HepG2 (cell line): Measurements from ENCODE around the gene KRT17. TPM values are rescaled to one million over a fixed set of nuclear protein-coding genes. Genes with fewer than 3 reads are reported as not detected.

Source experiments
- CENPT ChIP-seq: sonication (generic); formaldehyde crosslinking; IDR thresholded peaks from 2 replicates; pipeline ENCODE4 v1.8.0; 2022; ENCODE audit warnings: low read depth, mild to moderate bottlenecking, moderate library complexity, missing genetic modification reagents
- FOXA3 ChIP-seq: IDR thresholded peaks from 2 replicates; pipeline ENCODE4 v1.6.1; 2016; ENCODE audit warnings: missing genetic modification reagents, missing compliant biosample characterization
- KDM3A ChIP-seq: IDR thresholded peaks from 2 replicates; pipeline ENCODE4 v1.6.1; 2018; ENCODE audit warnings: low read depth, missing compliant biosample characterization
- KDM4B ChIP-seq: sonication (generic); formaldehyde crosslinking; IDR thresholded peaks from 2 replicates; pipeline ENCODE4 v1.4.0; 2020; ENCODE audit warnings: missing genetic modification reagents
- KMT2B ChIP-seq: IDR thresholded peaks from 2 replicates; pipeline ENCODE4 v1.6.1; 2016; ENCODE audit warnings: missing genetic modification reagents, missing compliant biosample characterization
- MATR3 ChIP-seq: sonication (generic); formaldehyde crosslinking; IDR thresholded peaks from 2 replicates; pipeline ENCODE4 v1.4.0; 2020; ENCODE audit warnings: missing genetic modification reagents
- MED13 ChIP-seq: sonication (generic); formaldehyde crosslinking; IDR thresholded peaks from 2 replicates; pipeline ENCODE4 v1.5.0; 2020; ENCODE audit warnings: missing genetic modification reagents
- NFE2L2 ChIP-seq: fragments of 150-350 bp; IDR thresholded peaks from 2 replicates; pipeline ENCODE4 v1.6.1; 2014; ENCODE audit warnings: low read length
- NFKBIZ ChIP-seq: IDR thresholded peaks from 2 replicates; pipeline ENCODE4 v1.6.1; 2018; ENCODE audit warnings: missing genetic modification reagents, missing compliant biosample characterization
- RBAK ChIP-seq: sonication (generic); formaldehyde crosslinking; IDR thresholded peaks from 2 replicates; pipeline ENCODE4 v1.5.1; 2020; ENCODE audit warnings: mild to moderate bottlenecking, missing genetic modification reagents
- STAT5B ChIP-seq: sonication (generic); formaldehyde crosslinking; IDR thresholded peaks from 2 replicates; pipeline ENCODE4 v1.4.0; 2020; ENCODE audit warnings: missing genetic modification reagents
- ZFY ChIP-seq: sonication (generic); formaldehyde crosslinking; IDR thresholded peaks from 2 replicates; pipeline ENCODE4 v1.4.0; 2020; ENCODE audit warnings: missing genetic modification reagents
- ZKSCAN8 ChIP-seq: IDR thresholded peaks from 2 replicates; pipeline ENCODE4 v1.6.1; 2016; ENCODE audit warnings: borderline replicate concordance, missing genetic modification reagents, missing compliant biosample characterization
- ZNF138 ChIP-seq: sonication (generic); formaldehyde crosslinking; IDR thresholded peaks from 2 replicates; pipeline ENCODE4 v1.5.0; 2020; ENCODE audit warnings: mild to moderate bottlenecking, low read depth, missing genetic modification reagents
- ZNF205 ChIP-seq: IDR thresholded peaks from 2 replicates; pipeline ENCODE4 v1.6.1; 2018; ENCODE audit warnings: missing biosample characterization, missing genetic modification reagents
- ZNF207 ChIP-seq: fragments of 450-650 bp; IDR thresholded peaks from 2 replicates; pipeline ENCODE4 v1.6.1; 2016; ENCODE audit warnings: antibody characterized with exemption, borderline replicate concordance
- polyA plus RNA-seq, 8 experiments: library from polyadenylated mRNA; depleted of rRNA in 3 of 8; stranded (reverse) in 7 of 8; unstranded in 1 of 8; fragments of >200 nt; fragmentation: Illumina TruSeq in 4 of 8; extraction: Trizol in 4 of 8; gene quantifications; 2 replicates each; pipeline versions ENCODE4 v1.2.1 to v1.2.3, GENCODE V29; 2011 to 2016; ENCODE audit warnings: low read depth in 4 of 8, missing spikeins in 1 of 8, mixed read lengths in 1 of 8; ENCODE audit not compliant: insufficient read depth in 1 of 8
- total RNA-seq, 5 experiments: library from RNA; depleted of rRNA; stranded (reverse); fragments of >200 nt; fragmentation: Illumina TruSeq; extraction: Trizol; gene quantifications; 2 replicates each; pipeline ENCODE4 v1.2.3, GENCODE V29; 2016; ENCODE audit warnings: low read depth in 1 of 5
- TF ChIP-seq, protein P1 (sequence below), 2 experiments: fragments of 450-650 bp in 1 of 2; sonication (generic) in 1 of 2; formaldehyde crosslinking in 1 of 2; IDR thresholded peaks; 2 replicates each; pipeline versions ENCODE4 v1.6.1 to v1.8.0; 2016 to 2022; ENCODE audit warnings: antibody characterized with exemption in 1 of 2, mild to moderate bottlenecking in 1 of 2, missing genetic modification reagents in 1 of 2
- TF ChIP-seq, protein P2 (sequence below): sonication (generic); formaldehyde crosslinking; IDR thresholded peaks from 2 replicates; pipeline ENCODE4 v1.4.0; 2020; ENCODE audit warnings: low read depth, mild to moderate bottlenecking, missing genetic modification reagents
- TF ChIP-seq, protein P3 (sequence below): sonication (generic); formaldehyde crosslinking; IDR thresholded peaks from 2 replicates; pipeline ENCODE4 v1.5.0; 2020; ENCODE audit warnings: mild to moderate bottlenecking, missing genetic modification reagents, borderline replicate concordance

The KRT17 gene
- total and polyA plus RNA-seq, 2 of the 13 experiments (the other 11 are each of a cell fraction or from before 2014, with no cell fraction given) = 0.38 to 0.82 TPM

DNA sequence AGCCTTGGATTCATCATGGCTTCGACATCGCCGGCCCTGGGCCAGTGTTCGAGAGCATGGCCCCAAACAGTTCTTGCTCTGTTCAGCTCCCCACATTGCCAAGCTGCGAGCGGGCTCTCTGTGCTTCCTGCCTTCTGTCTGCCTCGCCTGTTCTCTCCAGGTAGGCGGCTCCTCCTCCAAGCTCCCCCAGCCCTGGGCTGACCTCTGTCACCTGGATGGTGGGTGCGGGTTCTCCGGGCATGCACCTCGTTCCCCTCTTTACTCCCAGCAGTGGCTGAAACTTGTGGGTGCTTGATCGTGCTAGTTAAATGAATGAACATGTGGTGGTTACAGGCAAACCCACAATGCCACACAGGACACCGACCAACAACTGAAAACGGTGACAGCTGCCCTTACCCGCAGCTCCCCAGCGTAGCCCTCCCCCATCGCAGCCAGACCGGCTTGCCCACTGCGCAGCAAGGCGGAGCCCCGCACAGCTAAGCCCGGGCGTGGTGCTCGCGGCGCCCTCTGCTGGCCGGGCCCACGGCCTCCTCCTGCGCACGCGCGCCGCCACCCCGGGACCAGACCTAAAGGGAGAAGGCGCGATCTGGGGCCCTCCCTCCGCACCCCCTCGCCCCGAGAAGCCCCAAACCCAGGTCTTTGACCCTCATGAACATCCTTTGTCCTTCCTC lies 41.3 kb upstream of the KRT17 start (continued):
- TF ChIP-seq, protein P1, sequence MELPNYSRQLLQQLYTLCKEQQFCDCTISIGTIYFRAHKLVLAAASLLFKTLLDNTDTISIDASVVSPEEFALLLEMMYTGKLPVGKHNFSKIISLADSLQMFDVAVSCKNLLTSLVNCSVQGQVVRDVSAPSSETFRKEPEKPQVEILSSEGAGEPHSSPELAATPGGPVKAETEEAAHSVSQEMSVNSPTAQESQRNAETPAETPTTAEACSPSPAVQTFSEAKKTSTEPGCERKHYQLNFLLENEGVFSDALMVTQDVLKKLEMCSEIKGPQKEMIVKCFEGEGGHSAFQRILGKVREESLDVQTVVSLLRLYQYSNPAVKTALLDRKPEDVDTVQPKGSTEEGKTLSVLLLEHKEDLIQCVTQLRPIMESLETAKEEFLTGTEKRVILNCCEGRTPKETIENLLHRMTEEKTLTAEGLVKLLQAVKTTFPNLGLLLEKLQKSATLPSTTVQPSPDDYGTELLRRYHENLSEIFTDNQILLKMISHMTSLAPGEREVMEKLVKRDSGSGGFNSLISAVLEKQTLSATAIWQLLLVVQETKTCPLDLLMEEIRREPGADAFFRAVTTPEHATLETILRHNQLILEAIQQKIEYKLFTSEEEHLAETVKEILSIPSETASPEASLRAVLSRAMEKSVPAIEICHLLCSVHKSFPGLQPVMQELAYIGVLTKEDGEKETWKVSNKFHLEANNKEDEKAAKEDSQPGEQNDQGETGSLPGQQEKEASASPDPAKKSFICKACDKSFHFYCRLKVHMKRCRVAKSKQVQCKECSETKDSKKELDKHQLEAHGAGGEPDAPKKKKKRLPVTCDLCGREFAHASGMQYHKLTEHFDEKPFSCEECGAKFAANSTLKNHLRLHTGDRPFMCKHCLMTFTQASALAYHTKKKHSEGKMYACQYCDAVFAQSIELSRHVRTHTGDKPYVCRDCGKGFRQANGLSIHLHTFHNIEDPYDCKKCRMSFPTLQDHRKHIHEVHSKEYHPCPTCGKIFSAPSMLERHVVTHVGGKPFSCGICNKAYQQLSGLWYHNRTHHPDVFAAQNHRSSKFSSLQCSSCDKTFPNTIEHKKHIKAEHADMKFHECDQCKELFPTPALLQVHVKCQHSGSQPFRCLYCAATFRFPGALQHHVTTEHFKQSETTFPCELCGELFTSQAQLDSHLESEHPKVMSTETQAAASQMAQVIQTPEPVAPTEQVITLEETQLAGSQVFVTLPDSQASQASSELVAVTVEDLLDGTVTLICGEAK (IDR thresholded peaks at IDR 0.05) = no peak
- TF ChIP-seq, protein P1 (CRISPR knock-in tag; IDR thresholded peaks at IDR 0.05) = peak; percentile 45; the same call in 1 of the 2 replicates
- TF ChIP-seq MATR3 (CRISPR knock-in tag) (no peak; the same call in 1 of the 2 replicates), NFE2L2 (no peak), ZKSCAN8 (peak; percentile 75; the same call in 1 of the 2 replicates), ZNF207 (no peak), KDM4B (CRISPR knock-in tag) (no peak), CENPT (no peak), MED13 (no peak), ZNF138 (CRISPR knock-in tag) (no peak), KMT2B (peak; percentile 48; the same call in 1 of the 2 replicates), STAT5B (CRISPR knock-in tag) (no peak), NFKBIZ (CRISPR knock-in tag) (peak; percentile 54), RBAK (CRISPR knock-in tag) (no peak), KDM3A (peak; percentile 82), ZNF205 (peak; percentile 80; the same call in 1 of the 2 replicates), FOXA3 (CRISPR knock-in tag) (no peak), ZFY (CRISPR knock-in tag) (peak; percentile 51)
- TF ChIP-seq, protein P2, sequence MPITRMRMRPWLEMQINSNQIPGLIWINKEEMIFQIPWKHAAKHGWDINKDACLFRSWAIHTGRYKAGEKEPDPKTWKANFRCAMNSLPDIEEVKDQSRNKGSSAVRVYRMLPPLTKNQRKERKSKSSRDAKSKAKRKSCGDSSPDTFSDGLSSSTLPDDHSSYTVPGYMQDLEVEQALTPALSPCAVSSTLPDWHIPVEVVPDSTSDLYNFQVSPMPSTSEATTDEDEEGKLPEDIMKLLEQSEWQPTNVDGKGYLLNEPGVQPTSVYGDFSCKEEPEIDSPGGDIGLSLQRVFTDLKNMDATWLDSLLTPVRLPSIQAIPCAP (CRISPR knock-in tag) = 0 out of 2 replicates have a peak, but pooled peaks have one; percentile 6
- TF ChIP-seq, protein P3, sequence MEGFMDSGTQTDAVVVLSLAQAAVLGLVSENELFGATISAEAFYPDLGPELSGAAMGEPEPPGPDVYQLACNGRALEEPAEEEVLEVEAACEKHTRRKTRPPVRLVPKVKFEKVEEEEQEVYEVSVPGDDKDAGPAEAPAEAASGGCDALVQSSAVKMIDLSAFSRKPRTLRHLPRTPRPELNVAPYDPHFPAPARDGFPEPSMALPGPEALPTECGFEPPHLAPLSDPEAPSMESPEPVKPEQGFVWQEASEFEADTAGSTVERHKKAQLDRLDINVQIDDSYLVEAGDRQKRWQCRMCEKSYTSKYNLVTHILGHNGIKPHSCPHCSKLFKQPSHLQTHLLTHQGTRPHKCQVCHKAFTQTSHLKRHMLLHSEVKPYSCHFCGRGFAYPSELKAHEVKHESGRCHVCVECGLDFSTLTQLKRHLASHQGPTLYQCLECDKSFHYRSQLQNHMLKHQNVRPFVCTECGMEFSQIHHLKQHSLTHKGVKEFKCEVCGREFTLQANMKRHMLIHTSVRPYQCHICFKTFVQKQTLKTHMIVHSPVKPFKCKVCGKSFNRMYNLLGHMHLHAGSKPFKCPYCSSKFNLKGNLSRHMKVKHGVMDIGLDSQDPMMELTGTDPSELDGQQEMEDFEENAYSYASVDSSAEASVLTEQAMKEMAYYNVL = 0 out of 2 replicates have a peak, but pooled peaks have one; percentile 23
